ENCODE measurements around the gene TAS2R40.

DNA sequence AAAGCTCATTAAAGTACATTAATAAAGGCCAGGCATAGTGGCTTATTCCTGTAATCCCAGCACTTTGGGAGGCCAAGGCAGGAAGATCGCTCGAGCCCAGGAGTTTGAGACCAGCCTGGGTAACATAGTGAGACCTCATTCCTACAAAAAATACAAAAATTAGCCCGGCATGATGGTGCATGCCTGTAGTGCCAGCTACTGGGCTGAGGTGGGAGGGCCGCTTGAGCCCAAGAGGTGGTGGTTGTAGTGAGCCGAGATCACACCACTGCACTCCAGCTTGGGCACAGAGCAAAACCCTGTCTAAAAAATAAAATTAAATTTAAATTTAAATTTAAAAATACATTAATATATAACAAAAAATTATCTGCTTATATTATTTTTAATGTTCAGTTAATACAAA is 45.7 kb upstream of the TAS2R40 start:
- TF ChIP-seq EHMT2 (IDR thresholded peaks at IDR 0.05; ENCODE audit: low read depth), result no peak
- TF ChIP-seq, protein P1, sequence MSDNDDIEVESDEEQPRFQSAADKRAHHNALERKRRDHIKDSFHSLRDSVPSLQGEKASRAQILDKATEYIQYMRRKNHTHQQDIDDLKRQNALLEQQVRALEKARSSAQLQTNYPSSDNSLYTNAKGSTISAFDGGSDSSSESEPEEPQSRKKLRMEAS (IDR thresholded peaks at IDR 0.05), result no peak
- TF ChIP-seq, protein P2, sequence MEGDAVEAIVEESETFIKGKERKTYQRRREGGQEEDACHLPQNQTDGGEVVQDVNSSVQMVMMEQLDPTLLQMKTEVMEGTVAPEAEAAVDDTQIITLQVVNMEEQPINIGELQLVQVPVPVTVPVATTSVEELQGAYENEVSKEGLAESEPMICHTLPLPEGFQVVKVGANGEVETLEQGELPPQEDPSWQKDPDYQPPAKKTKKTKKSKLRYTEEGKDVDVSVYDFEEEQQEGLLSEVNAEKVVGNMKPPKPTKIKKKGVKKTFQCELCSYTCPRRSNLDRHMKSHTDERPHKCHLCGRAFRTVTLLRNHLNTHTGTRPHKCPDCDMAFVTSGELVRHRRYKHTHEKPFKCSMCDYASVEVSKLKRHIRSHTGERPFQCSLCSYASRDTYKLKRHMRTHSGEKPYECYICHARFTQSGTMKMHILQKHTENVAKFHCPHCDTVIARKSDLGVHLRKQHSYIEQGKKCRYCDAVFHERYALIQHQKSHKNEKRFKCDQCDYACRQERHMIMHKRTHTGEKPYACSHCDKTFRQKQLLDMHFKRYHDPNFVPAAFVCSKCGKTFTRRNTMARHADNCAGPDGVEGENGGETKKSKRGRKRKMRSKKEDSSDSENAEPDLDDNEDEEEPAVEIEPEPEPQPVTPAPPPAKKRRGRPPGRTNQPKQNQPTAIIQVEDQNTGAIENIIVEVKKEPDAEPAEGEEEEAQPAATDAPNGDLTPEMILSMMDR (IDR thresholded peaks at IDR 0.05), result no peak

Measured in A549 (cell line).